Keratinocyte (primary cell): ENCODE data around the gene ABCC4. TPM values are rescaled to one million over a fixed set of nuclear protein-coding genes. Genes with fewer than 3 reads are reported as not detected.

Source experiments
- DNase-seq: peaks from one replicate; pipeline ENCODE4 v3.0.0-alpha.2; 2011; ENCODE audit warnings: low read depth, missing footprints, low spot score
- FAIRE-seq: peaks from 2 replicates; lab custom pipeline; 2011; peaks lifted over from hg19 to GRCh38; lab: Jason Lieb, UNC
- H2AFZ ChIP-seq: 2 replicates; pipeline ENCODE4 v1.6.0; 2012; ENCODE audit warnings: low read length, control low read depth, inconsistent platforms; ENCODE audit not compliant: control insufficient read depth
- H3K27ac ChIP-seq: 2 replicates; pipeline ENCODE4 v1.5.1; 2011; ENCODE audit warnings: low read length; ENCODE audit not compliant: control insufficient read depth, insufficient read depth
- H3K27me3 ChIP-seq: 3 replicates; pipeline ENCODE4 v1.6.0; 2011; ENCODE audit warnings: low read length; ENCODE audit not compliant: control insufficient read depth, insufficient read depth; ENCODE audit errors: extremely low read depth
- H3K36me3 ChIP-seq, 2 experiments: 2 replicates in 1 of 2; 3 replicates in 1 of 2; pipeline ENCODE4 v1.5.1; 2011; ENCODE audit warnings: low read length in 2 of 2, mild to moderate bottlenecking in 1 of 2; ENCODE audit not compliant: control insufficient read depth in 2 of 2, insufficient read depth in 2 of 2; ENCODE audit errors: extremely low read depth in 1 of 2
- H3K4me1 ChIP-seq: 3 replicates; pipeline ENCODE4 v1.5.1; 2011; ENCODE audit warnings: low read length; ENCODE audit not compliant: control insufficient read depth, insufficient read depth; ENCODE audit errors: extremely low read depth
- H3K4me2 ChIP-seq: 3 replicates; pipeline ENCODE4 v1.6.0; 2011; ENCODE audit warnings: low read depth, low read length; ENCODE audit not compliant: control insufficient read depth, insufficient read depth; ENCODE audit errors: extremely low read depth
- H3K4me3 ChIP-seq, 3 experiments: fragments of 200-600 bp in 1 of 3; sonication (generic) in 1 of 3; 2 replicates in 2 of 3; 3 replicates in 1 of 3; pipeline ENCODE4 v1.5.1; 2011 to 2016; ENCODE audit warnings: low read length in 3 of 3, mild to moderate bottlenecking in 3 of 3, control low read depth in 2 of 3, inconsistent platforms in 1 of 3, low read depth in 1 of 3, mixed read lengths in 1 of 3, mixed run types in 1 of 3, moderate library complexity in 1 of 3; ENCODE audit not compliant: control insufficient read depth in 2 of 3, insufficient read depth in 2 of 3; ENCODE audit errors: extremely low read depth in 1 of 3
- H3K79me2 ChIP-seq: 2 replicates; pipeline ENCODE4 v1.6.0; 2012; ENCODE audit warnings: low read length; ENCODE audit not compliant: control insufficient read depth, insufficient read depth
- H3K9ac ChIP-seq: 3 replicates; pipeline ENCODE4 v1.6.0; 2011; ENCODE audit warnings: low read length; ENCODE audit not compliant: control insufficient read depth, insufficient read depth; ENCODE audit errors: extremely low read depth
- H3K9me1 ChIP-seq: 3 replicates; pipeline ENCODE4 v1.6.0; 2011; ENCODE audit warnings: low read length; ENCODE audit not compliant: control insufficient read depth, insufficient read depth; ENCODE audit errors: extremely low read depth
- H3K9me3 ChIP-seq: 2 replicates; pipeline ENCODE4 v1.5.1; 2012; ENCODE audit warnings: low read depth, low read length; ENCODE audit not compliant: control insufficient read depth
- H4K20me1 ChIP-seq: 3 replicates; pipeline ENCODE4 v1.6.0; 2011; ENCODE audit warnings: low read length; ENCODE audit not compliant: control insufficient read depth, insufficient read depth; ENCODE audit errors: extremely low read depth
- EZH2 ChIP-seq: IDR thresholded peaks from one replicate; pipeline ENCODE4 v1.6.1; 2012; ENCODE audit warnings: inconsistent platforms, mild to moderate bottlenecking, low read length, moderate library complexity
- dilution Hi-C: fragments of 300-500 bp; cut with MboI; formaldehyde crosslinking; loops from one replicate; pipeline ENCODE4 v1.7.0; 2020; ENCODE audit warnings: low sequenced_read_pairs; ENCODE audit not compliant: extremely low pct_ligation_motif_present
- polyA plus RNA-seq, 5 experiments: library from polyadenylated mRNA; depleted of rRNA in 3 of 5; stranded (reverse) in 3 of 5; stranded (forward) in 1 of 5; unstranded in 1 of 5; fragments of >200 nt; gene quantifications; 1 replicate in 1 of 5; 2 replicates in 3 of 5; 3 replicates in 1 of 5; pipeline versions ENCODE4 v1.2.1 to v1.2.3, GENCODE V29; 2011 to 2012; ENCODE audit warnings: missing spikeins in 2 of 5, low read depth in 1 of 5, low replicate concordance in 1 of 5
- TF ChIP-seq, protein P1 (sequence below), 3 experiments: IDR thresholded peaks in 1 of 3; conservative IDR thresholded peaks in 1 of 3; optimal IDR thresholded peaks in 1 of 3; 2 replicates in 2 of 3; 3 replicates in 1 of 3; pipeline versions ENCODE3 to v1.5.1; 2011; ENCODE audit warnings: low read length in 3 of 3, mild to moderate bottlenecking in 3 of 3, moderate library complexity in 2 of 3, control low read depth in 1 of 3, inconsistent platforms in 1 of 3; ENCODE audit not compliant: insufficient read depth in 2 of 3; ENCODE audit errors: extremely low read depth in 1 of 3

The ABCC4 gene
- polyA plus RNA-seq, 1 donor (not counting 4 experiments of a cell fraction or from before 2014, with no cell fraction given) = 13.8 TPM

- Histone ChIP-seq H3K27ac (no peak overlapping the region), H3K79me2 (no peaks in the 10 kb centered on the region), H3K27me3 (no peaks in the 10 kb centered on the region), H3K4me1 (no peaks in the 10 kb centered on the region), H3K9me3 (no peaks in the 10 kb centered on the region), H3K36me3 (peaks cover 0 to 2% of the 10 kb centered on the region in 2 experiments), H3K4me3 (no peak overlapping the region), H4K20me1 (no peaks in the 10 kb centered on the region), H3K9ac (no peak overlapping the region), H3K4me2 (no peak overlapping the region), H2AFZ (no peak overlapping the region), H3K9me1 (no peaks in the 10 kb centered on the region)
- FAIRE-seq (no peak), DNase-seq (no peak)
- dilution Hi-C loops = no loop called here
- TF ChIP-seq, protein P1, sequence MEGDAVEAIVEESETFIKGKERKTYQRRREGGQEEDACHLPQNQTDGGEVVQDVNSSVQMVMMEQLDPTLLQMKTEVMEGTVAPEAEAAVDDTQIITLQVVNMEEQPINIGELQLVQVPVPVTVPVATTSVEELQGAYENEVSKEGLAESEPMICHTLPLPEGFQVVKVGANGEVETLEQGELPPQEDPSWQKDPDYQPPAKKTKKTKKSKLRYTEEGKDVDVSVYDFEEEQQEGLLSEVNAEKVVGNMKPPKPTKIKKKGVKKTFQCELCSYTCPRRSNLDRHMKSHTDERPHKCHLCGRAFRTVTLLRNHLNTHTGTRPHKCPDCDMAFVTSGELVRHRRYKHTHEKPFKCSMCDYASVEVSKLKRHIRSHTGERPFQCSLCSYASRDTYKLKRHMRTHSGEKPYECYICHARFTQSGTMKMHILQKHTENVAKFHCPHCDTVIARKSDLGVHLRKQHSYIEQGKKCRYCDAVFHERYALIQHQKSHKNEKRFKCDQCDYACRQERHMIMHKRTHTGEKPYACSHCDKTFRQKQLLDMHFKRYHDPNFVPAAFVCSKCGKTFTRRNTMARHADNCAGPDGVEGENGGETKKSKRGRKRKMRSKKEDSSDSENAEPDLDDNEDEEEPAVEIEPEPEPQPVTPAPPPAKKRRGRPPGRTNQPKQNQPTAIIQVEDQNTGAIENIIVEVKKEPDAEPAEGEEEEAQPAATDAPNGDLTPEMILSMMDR (optimal IDR thresholded peaks at IDR 0.05 in 1 of 3, IDR thresholded peaks at IDR 0.05 in 1 of 3, conservative IDR thresholded peaks at IDR 0.05 in 1 of 3; ENCODE audit: extremely low read depth in 1 of 3, insufficient read depth in 2 of 3, low read length in 3 of 3) = no peak
- no peak for TF ChIP-seq EZH2
Observed at GRCh38 chr13:95236774-95237173, 64.5 kb downstream of the ABCC4 start.

DNA sequence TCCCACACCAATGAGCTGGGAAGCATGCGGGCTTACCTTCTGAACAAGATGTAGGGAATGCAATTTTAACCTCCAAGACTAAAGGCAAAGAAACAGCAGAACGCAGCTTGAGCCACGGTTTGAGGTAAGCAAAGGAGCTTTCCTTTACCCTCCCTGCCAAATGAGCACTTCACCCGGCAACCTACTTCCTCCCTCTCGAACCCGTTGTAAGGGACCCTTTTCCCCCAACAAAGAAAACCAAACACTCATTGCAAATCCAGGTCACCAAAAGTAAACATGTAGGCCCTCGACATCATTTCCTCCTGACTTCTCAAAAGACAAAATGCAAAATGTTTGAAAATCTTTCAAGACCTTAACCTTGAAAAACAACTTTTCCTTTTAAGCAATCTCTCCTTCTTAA lies 65.3 kb downstream of the ABCC4 start:
- H3K79me2 ChIP-seq = no peaks in the 10 kb centered on the region
- no peaks in the 10 kb centered on the region for H3K4me1 ChIP-seq
- no peak overlapping the region for H2AFZ ChIP-seq
- TF ChIP-seq, protein P1 (optimal IDR thresholded peaks at IDR 0.05 in 1 of 3, IDR thresholded peaks at IDR 0.05 in 1 of 3, conservative IDR thresholded peaks at IDR 0.05 in 1 of 3; ENCODE audit: extremely low read depth in 1 of 3, insufficient read depth in 2 of 3, low read length in 3 of 3) = no peak
- no peak for TF ChIP-seq EZH2
- H3K9me3 ChIP-seq = no peaks in the 10 kb centered on the region
- no peaks in the 10 kb centered on the region for H4K20me1 ChIP-seq
- H3K9me1 ChIP-seq = no peaks in the 10 kb centered on the region
- no peak overlapping the region for H3K4me3 ChIP-seq
- H3K9ac ChIP-seq = no peak overlapping the region
- dilution Hi-C loops = no loop called here
- DNase-seq = no peak
- peaks cover 0 to 2% of the 10 kb centered on the region in 2 experiments for H3K36me3 ChIP-seq
- no peak overlapping the region for H3K4me2 ChIP-seq
- no peak for FAIRE-seq
- H3K27ac ChIP-seq = no peak overlapping the region
- H3K27me3 ChIP-seq = no peaks in the 10 kb centered on the region
